ENCODE measurements around the gene WSCD2. TPM values are rescaled to one million over a fixed set of nuclear protein-coding genes. Genes with fewer than 3 reads are reported as not detected.

WSCD2 gene
- polyA plus RNA-seq, 3 donors, result 7.8 to 10.7 (median 10.4) TPM

DNA sequence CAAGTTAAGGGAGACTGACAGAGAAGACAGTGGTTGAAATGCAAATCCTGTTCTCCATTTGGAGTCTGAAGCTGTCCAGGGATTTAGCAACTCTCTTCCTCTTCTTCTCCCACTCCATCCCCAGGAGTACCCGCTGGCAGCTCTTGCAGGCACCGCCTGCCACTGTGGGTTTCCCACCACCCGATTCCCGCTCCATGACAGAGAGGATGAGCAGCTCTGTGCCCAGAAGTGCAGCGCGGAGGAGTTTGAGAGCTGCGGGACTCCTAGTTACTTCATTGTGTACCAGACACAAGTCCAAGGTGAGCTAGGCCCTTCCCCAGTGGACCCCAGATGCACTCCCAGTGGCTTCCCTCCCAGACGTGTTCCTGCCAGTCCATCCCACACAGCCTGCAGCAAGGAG lies 97.8 kb downstream of the WSCD2 start:
- no peak for DNase-seq (ENCODE audit: low read depth in 3 of 3, low spot score in 2 of 3)

DNA sequence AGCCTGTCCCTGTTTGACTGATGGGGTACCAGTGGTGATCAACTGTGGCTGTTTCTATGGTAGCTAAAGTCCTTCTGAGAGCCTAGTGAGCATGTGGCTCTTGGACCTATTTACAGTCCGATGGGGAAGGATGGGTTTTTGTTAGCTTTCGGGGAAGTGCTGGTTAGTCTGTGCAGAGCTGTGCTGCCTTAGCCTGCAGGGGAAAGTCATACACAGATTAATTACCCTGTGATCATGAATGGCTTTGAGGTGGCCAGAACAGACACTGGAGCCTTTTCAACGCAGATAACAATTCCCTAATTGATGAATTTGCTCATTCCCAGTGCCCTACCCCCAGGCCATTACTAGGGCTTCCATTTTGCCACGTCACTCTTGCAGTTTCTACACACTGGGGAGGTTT lies 99.7 kb downstream of the WSCD2 start:
- no peak for DNase-seq (ENCODE audit: low read depth in 3 of 3, low spot score in 2 of 3)

GRCh38 chr12:108231109-108231905 lies 102.2 kb downstream of the WSCD2 start:
- DNase-seq (ENCODE audit: low read depth in 3 of 3, low spot score in 2 of 3), result no peak

DNA sequence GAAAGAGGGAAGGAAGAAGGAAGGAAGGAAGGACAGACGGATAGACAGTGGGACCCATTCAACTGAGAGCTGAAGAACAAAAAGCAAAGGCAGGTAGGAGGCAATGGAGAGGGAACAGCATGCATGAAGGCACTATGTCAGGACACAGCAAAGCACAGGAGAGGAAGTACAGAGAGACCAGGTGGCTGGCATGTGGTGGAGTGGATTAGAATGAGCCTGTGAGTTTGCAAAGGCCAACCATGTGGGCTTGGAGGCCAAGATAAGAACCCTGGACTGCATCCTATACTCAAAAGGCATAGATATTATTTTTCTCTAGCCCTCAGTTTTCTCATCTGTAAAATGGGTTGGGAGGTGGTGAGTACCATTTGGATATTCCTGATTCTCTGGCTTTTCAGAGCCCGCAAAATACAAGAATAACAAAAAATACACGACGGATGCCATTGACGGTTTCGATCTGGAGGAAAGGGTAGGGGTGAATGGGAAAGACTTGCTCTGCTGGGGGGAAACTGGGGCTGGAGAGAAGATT lies 102.9 kb downstream of the WSCD2 start:
- DNase-seq (ENCODE audit: low read depth in 3 of 3, low spot score in 2 of 3), result no peak

DNA sequence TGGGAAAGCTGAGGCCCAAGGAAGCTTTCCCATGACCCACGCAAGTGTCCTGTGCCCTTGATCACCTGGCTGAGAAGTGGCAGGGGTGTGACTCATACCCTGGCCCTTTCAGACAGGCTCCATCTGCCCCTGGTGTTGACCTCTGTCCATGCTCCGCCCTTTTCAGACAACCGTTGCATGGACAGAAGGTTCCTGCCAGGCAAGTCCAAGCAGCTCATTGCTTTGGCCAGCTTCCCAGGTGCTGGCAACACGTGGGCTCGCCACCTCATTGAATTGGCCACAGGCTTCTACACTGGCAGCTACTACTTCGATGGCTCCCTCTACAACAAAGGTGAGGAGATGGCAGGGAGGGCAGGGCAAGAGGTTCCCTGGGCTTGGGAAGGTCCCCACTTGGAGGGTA lies 103.5 kb downstream of the WSCD2 start:
- DNase-seq (ENCODE audit: low read depth in 3 of 3, low spot score in 2 of 3), result no peak

DNA sequence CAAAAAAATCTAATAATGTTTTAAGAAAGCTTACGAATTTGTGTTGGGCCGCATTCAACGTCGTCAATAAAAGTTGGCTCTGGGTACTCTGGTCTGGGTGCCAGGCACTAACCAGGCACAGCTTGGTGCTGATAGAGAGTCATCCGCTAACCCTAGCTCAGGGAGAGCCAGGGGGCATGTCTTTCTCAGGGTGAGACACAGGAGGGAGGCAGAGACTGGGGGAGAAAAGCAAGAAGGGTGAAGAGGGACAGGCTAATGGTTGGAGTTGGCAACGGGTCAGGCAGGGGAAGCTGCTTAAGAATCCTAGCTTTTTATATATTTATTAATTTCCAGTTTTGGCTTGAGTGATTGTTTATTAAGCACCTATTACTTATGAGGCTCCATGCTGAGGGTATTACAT lies 105.1 kb downstream of the WSCD2 start:
- no peak for DNase-seq (ENCODE audit: low read depth in 3 of 3, low spot score in 2 of 3)

DNA sequence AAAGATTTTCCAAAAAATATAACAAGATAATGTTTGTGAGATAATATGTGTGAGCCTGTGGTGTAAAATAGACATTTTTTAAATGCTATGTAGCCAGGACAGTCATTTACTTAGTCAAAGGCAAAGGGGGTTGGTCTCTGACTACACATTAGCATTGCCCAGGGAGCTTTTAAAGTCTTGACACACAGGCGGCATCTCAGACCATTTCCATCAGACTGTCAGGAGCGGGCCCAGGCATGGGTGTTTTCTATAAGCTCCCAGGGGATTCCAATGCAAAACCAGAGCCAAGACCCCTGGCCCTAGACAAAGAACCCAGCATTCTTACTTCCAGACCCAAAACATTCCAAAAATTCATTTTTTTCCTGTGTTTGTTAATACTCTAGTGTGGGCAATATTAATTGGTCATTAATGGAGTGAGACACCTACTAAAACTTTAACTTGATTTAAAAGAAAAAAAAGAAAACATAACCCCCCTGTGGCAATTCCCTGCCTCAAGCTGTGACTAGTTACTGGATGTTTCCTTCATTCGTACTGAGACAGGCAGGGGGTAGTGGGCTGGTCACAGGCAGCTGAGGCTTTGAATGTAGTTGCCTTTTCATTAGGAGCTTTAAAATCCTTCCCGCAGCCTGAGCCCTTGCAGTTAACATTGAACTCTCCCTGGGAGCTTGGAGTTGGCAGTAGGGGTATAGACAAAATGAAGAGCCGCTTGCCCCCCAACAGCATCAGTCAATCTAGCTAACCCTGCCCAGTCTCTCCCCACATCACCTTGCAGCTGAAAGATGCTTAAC lies 106.3 kb downstream of the WSCD2 start:
- DNase-seq (ENCODE audit: low read depth in 3 of 3, low spot score in 2 of 3), result no peak

DNA sequence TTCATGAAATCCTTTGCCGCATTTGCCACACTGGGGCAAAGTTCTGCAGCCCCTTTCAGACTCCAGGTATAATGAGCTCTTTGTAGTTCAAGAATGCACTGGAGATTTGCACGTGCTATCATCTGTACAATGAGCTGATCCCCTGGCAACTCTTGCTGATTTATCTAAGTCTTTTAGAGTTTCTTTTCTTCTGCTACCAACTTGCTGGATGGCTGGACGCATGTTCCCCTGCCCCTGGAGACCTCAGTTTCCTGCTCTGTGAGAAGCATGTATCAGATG lies 106.8 kb downstream of the WSCD2 start:
- no peak for DNase-seq (ENCODE audit: low read depth in 3 of 3, low spot score in 2 of 3)

DNA sequence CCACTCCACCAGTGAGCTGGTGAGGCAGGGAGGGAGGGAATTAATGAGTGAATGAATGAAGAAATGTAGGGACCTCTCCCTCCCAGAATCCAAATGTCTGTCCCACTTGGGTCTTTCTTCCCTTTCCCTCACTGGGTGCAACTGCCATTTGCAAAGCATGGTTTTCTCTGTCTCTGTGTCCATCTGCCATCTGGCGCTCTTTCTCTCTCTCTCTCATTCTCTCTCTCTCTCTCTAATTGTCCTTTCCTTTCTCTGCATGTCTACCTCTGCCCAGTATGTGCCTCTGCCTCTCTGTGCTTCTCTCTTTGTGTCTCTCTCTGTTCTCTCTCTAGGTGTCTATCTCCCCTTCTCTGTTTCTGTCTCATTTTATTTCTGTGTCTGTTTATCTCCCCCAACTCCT lies 107.3 kb downstream of the WSCD2 start:
- no peak for DNase-seq (ENCODE audit: low read depth in 3 of 3, low spot score in 2 of 3)

DNA sequence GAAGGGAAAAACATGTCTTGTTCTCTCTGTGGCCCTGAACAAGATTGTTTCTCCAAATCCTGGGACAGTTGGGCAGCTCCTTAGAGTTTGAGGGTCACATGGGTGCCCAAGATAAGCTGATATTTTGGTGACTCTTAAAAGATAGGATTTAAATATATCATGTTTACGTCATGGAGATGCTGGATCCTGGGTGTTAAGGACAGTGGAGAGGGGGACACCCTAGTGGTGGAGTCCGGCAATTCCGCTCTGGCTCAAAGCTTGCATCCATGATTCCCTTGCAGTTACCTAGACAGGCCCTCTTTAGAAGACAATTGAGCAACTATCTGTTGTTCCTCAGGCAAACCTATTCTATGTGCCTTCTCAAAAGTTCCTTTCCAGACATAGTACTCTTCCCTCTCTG lies 108.2 kb downstream of the WSCD2 start:
- DNase-seq (ENCODE audit: low read depth in 3 of 3, low spot score in 2 of 3), result no peak

GRCh38 chr12:108238474-108238873 lies 109.4 kb downstream of the WSCD2 start:
- DNase-seq (ENCODE audit: low read depth in 3 of 3, low spot score in 2 of 3), result no peak

GRCh38 chr12:108239378-108239777 lies 110.3 kb downstream of the WSCD2 start:
- no peak for DNase-seq (ENCODE audit: low read depth in 3 of 3, low spot score in 2 of 3)

DNA sequence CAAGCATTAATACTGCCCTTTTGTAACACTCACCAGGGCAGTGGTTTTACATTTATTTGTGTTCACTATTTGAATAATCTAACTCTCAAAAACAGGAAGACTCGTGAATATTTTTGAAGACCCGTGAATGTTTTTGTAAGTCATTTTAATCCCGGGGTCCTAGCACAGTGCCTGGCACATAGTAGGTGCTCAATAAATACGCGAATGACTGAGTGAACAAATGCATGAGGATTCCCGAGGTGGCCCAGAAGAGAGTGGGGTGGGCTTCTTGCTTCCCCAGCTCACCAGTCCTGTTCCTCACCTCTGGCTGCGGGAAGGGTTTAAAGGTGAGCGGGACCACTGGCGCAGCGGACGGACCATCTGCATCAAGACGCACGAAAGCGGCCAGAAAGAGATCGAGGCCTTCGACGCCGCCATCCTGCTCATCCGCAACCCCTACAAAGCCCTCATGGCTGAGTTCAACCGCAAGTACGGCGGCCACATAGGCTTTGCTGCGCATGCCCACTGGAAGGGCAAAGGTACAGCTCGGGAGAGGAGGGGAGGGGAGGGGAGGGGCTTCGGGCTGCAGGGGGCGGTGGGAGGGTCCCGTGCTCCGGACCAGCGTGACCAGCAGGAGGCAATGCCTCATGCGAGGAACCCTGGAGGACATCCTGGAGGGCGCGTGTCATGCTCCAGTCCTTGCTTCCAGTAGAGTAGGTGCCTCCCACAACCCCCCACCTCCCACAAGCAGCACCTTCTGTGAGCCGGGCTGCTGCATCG lies 111.1 kb downstream of the WSCD2 start:
- DNase-seq (ENCODE audit: low read depth in 3 of 3, low spot score in 2 of 3), result no peak

GRCh38 chr12:108240928-108241327 lies 111.8 kb downstream of the WSCD2 start:
- DNase-seq (ENCODE audit: low read depth in 3 of 3, low spot score in 2 of 3), result no peak

DNA sequence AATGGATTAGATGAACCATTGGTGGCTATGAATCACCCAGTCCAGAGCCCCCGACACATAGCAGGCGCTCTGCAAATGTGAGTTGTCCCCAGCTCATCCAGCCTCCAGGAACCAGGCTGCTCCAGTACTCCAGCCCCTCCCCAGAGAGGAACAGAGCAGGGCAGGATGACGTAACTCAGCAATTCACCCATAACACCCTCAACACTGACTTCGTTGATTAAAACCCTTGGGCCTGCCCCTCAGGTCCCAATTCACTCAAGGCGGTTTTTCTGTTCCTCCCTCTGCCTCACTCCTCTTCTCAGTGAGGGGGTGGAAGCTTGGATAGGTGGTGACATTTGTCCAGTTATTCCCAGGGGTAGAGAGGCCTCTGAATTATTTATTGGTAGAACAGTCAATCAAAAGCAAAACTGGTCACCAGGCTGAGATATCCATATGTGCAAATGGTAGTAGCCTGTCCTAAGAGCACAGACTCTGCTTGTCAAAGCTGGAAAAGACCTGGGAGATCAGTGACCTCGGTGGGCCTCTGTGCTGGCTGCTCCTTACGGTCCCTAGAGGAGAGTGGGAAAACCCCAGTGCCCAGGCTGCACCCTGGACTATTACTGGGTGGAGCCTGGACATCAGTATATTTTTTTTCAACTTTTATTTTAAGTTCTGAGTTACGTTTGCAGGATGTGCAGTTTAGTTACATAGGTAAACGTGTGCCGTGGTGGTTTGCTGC lies 113.1 kb downstream of the WSCD2 start:
- DNase-seq (ENCODE audit: low read depth in 3 of 3, low spot score in 2 of 3), result no peak

- no peak for DNase-seq (ENCODE audit: low read depth in 3 of 3, low spot score in 2 of 3)
Measured at GRCh38 chr12:108247130-108247529, 118.0 kb downstream of the WSCD2 start.

- no peak for DNase-seq (ENCODE audit: low read depth in 3 of 3, low spot score in 2 of 3)
Measured at GRCh38 chr12:108248011-108248410, 118.9 kb downstream of the WSCD2 start.

DNA sequence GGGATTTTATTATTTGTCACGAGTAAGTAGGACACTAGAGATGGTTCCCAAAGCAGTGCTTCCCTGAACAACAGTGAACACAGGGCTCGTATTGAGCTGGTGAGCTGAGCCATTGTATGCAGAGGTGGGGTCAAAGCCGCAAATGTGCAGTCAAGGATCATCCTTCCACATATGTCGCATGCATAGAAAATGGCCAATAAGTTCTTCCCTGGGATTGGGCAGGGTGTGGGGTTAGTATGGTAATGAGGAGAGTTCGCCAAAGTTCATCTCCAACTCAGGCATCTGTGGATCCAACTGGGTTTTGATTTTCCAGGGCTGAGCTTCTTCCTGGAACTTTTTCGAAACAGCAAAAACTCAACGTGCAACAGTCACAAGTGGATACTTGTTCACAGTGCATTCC lies 123.4 kb downstream of the WSCD2 start:
- no peak for DNase-seq (ENCODE audit: low read depth in 3 of 3, low spot score in 2 of 3)

DNA sequence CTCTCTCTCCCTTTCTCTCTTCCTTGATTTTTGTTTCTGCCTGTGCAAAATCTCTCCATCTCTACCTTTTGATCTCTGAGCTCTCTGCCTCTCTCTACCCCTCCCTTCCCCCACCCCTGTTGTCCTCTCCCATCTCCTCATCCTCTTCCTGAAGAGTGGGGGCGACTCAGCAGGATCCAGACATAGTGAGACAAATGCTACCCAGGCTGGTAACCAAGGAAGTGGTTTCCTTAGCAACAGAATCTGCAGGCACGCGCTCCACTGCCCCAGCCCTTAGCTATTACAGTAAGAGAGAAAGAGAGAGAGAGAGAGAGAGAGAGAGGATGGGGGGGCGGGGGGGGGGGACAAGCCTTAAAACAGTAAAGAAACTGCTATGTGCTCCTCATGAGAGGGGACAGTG lies 124.5 kb downstream of the WSCD2 start:
- no peak for DNase-seq (ENCODE audit: low read depth in 3 of 3, low spot score in 2 of 3)

DNA sequence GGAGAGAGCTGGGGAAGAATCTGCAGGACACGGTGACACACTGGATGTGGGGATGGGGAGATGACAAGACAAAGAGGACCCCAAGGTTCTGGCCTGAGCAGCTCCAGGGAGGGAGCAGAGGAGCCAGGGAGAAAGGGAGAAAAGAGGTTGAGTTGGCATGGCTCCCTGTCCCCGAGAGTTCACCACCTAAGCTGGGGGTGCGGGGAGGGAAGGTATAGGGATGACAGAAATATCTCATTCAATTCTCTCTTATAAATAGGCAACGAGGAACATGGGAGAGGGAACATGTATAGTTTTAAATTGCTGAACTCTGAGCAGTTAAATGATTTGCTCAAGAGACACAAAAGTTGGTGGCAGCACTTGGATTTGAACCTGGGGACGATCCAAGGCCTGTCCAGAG lies 124.9 kb downstream of the WSCD2 start:
- DNase-seq (ENCODE audit: low read depth in 3 of 3, low spot score in 2 of 3), result no peak
